ENCODE data around the gene DMPK.

The DMPK gene

GRCh38 chr19:45785781-45786532 lies 3.7 kb upstream of the DMPK start:
- DNase-seq: no peak

- no peak for DNase-seq
Measured at GRCh38 chr19:45785097-45785496, 2.8 kb upstream of the DMPK start.

- DNase-seq: no peak
Measured at GRCh38 chr19:45784096-45784495, 1.8 kb upstream of the DMPK start.

GRCh38 chr19:45782820-45783785 lies 813 bp upstream of the DMPK start:
- DNase-seq: peak in 3 of 14 donors; percentile 9 to 61 (median 10)

- DNase-seq: peak in 1 of 14 donors; percentile 54
Measured at GRCh38 chr19:45781214-45782161, 802 bp downstream of the DMPK start.

- DNase-seq: no peak
Measured at GRCh38 chr19:45780448-45781213, 1.7 kb downstream of the DMPK start.

- no peak for DNase-seq
Measured at GRCh38 chr19:45780146-45780447, 2.2 kb downstream of the DMPK start.

- DNase-seq: no peak
Measured at GRCh38 chr19:45779231-45780145, 2.8 kb downstream of the DMPK start.

GRCh38 chr19:45778010-45778661 lies 4.2 kb downstream of the DMPK start:
- DNase-seq: no peak

GRCh38 chr19:45777395-45777961 lies 4.8 kb downstream of the DMPK start:
- DNase-seq: no peak

GRCh38 chr19:45774765-45775164 lies 7.5 kb downstream of the DMPK start:
- no peak for DNase-seq

GRCh38 chr19:45773384-45773783 lies 8.9 kb downstream of the DMPK start:
- DNase-seq: no peak

GRCh38 chr19:45772912-45773311 lies 9.4 kb downstream of the DMPK start:
- no peak for DNase-seq

GRCh38 chr19:45772130-45772840 lies 10.0 kb downstream of the DMPK start:
- no peak for DNase-seq

GRCh38 chr19:45771311-45771933 lies 10.9 kb downstream of the DMPK start:
- DNase-seq: no peak

GRCh38 chr19:45770192-45771101 lies 11.8 kb downstream of the DMPK start:
- peak; percentile 52 to 95 (median 88) for DNase-seq

- DNase-seq: peak in 8 of 14 donors; percentile 37 to 86 (median 75)
Measured at GRCh38 chr19:45769821-45770191, 12.5 kb downstream of the DMPK start.
